Measurements from ENCODE around the gene NOLC1. TPM values are rescaled to one million over a fixed set of nuclear protein-coding genes. Genes with fewer than 3 reads are reported as not detected.

NOLC1 gene
- polyA plus RNA-seq, 1 donor, result 68.3 TPM

DNA sequence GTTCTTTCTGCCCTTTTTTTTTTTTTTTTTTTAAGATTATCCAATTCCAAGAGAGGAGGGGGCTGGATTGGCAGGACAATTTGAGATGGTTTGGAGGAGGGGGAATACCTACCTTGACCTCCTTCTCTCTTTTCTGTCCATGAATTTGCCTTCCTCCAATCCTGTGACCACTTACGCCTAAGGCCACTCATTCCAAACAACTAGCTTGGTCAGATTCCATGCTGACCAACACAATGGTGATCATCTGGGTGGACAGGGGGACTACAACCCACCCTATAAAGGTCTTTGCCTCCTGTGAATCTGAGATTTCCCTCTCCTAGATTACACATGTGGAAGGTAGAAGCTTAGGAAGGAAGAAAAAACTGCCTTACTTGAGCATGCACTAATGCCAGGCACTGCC, 29.7 kb upstream of the NOLC1 start:
- peaks cover 40% of the 10 kb centered on the region for H3K4me1 ChIP-seq (ENCODE audit: control insufficient read depth, insufficient read depth, low read length)
- H3K27me3 ChIP-seq (ENCODE audit: control insufficient read depth, insufficient read depth, low read length), result no peaks in the 10 kb centered on the region
- H3K36me3 ChIP-seq (ENCODE audit: control insufficient read depth, insufficient read depth, low read length), result no peaks in the 10 kb centered on the region
- H3K4me3 ChIP-seq (ENCODE audit: low read length), result no peak overlapping the region
- H3K27ac ChIP-seq (ENCODE audit: low read length), result peak overlapping the region; percentile 90
- DNase-seq, result no peak
- no peaks in the 10 kb centered on the region for H3K9me3 ChIP-seq (ENCODE audit: control insufficient read depth, low read depth, low read length)
- no CpG with 5 or more reads among the region's 1 CpG for WGBS (ENCODE audit: insufficient coverage, low lambda C conversion rate)

DNA sequence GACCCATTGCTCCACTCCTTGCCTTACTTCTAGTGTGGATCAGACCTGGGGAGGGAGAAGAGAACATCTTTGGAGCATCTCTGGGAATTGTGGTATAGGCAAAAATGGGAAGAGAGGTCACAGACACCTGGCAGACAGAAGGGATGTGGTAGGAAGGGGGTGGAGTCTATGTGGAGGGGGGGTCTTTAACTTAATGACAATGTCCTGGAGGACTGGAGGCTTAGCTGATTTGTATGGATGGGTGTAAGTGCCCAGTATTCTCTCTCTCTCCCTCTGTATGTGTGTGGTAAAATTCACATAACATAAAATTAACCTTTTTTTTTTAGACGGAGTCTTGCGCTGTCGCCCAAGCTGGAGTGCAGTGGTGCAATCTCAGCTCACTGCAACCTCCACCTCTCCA, 29.0 kb upstream of the NOLC1 start:
- Histone ChIP-seq H3K4me3 (ENCODE audit: low read length) (no peak overlapping the region), H3K27ac (ENCODE audit: low read length) (no peak overlapping the region), H3K36me3 (ENCODE audit: control insufficient read depth, insufficient read depth, low read length) (no peaks in the 10 kb centered on the region), H3K4me1 (ENCODE audit: control insufficient read depth, insufficient read depth, low read length) (peaks cover 33% of the 10 kb centered on the region), H3K9me3 (ENCODE audit: control insufficient read depth, low read depth, low read length) (no peaks in the 10 kb centered on the region), H3K27me3 (ENCODE audit: control insufficient read depth, insufficient read depth, low read length) (no peaks in the 10 kb centered on the region)
- 100% methylated on average over 1 of the region's 3 CpGs for WGBS (ENCODE audit: insufficient coverage, low lambda C conversion rate)
- DNase-seq, result no peak

GRCh38 chr10:102131286-102132170, 20.7 kb upstream of the NOLC1 start:
- Histone ChIP-seq H3K27ac (ENCODE audit: low read length) (no peak overlapping the region), H3K4me1 (ENCODE audit: control insufficient read depth, insufficient read depth, low read length) (peaks cover 9% of the 10 kb centered on the region), H3K36me3 (ENCODE audit: control insufficient read depth, insufficient read depth, low read length) (no peaks in the 10 kb centered on the region), H3K27me3 (ENCODE audit: control insufficient read depth, insufficient read depth, low read length) (no peaks in the 10 kb centered on the region), H3K4me3 (ENCODE audit: low read length) (no peak overlapping the region), H3K9me3 (ENCODE audit: control insufficient read depth, low read depth, low read length) (no peaks in the 10 kb centered on the region)
- WGBS (ENCODE audit: insufficient coverage, low lambda C conversion rate), result 67% methylated on average over 2 of the region's 8 CpGs
- DNase-seq, result no peak

- H3K9me3 ChIP-seq (ENCODE audit: control insufficient read depth, low read depth, low read length), result no peaks in the 10 kb centered on the region
Measured at GRCh38 chr10:102132193-102132562, 20.0 kb upstream of the NOLC1 start.

GRCh38 chr10:102132563-102133372, 19.4 kb upstream of the NOLC1 start, which contains the start of gene PPRC1:
Gene PPRC1 (plus strand): TSS chr10:102133040. CDS start chr10:102133069, 29 bp downstream.
- no CpG with 5 or more reads among the region's 64 CpGs for WGBS (ENCODE audit: insufficient coverage, low lambda C conversion rate)
- DNase-seq, result peak; percentile 98 to 100
- peak within 1 kb of the TSS; percentile 89 for H3K27ac ChIP-seq (ENCODE audit: low read length)
- no peaks in the 10 kb centered on the region for H3K9me3 ChIP-seq (ENCODE audit: control insufficient read depth, low read depth, low read length)
- H3K27me3 ChIP-seq (ENCODE audit: control insufficient read depth, insufficient read depth, low read length), result no peaks in the 10 kb centered on the region
- H3K4me3 ChIP-seq (ENCODE audit: low read length), result peak within 1 kb of the TSS; percentile 80
- peaks cover 2% of the 10 kb centered on the region for H3K36me3 ChIP-seq (ENCODE audit: control insufficient read depth, insufficient read depth, low read length)
- H3K4me1 ChIP-seq (ENCODE audit: control insufficient read depth, insufficient read depth, low read length), result peaks cover 9% of the 10 kb centered on the region

More at GRCh38 chr10:102132193-102132562, 20.0 kb upstream of the NOLC1 start:
- Histone ChIP-seq H3K4me1 (ENCODE audit: control insufficient read depth, insufficient read depth, low read length) (peaks cover 9% of the 10 kb centered on the region), H3K27me3 (ENCODE audit: control insufficient read depth, insufficient read depth, low read length) (no peaks in the 10 kb centered on the region), H3K27ac (ENCODE audit: low read length) (no peak overlapping the region), H3K4me3 (ENCODE audit: low read length) (peak overlapping the region; percentile 80), H3K36me3 (ENCODE audit: control insufficient read depth, insufficient read depth, low read length) (no peaks in the 10 kb centered on the region)
- DNase-seq, result no peak
- 7% methylated on average over 2 of the region's 8 CpGs for WGBS (ENCODE audit: insufficient coverage, low lambda C conversion rate)

GRCh38 chr10:102133373-102134195, 18.6 kb upstream of the NOLC1 start:
- peak; percentile 65 to 82 for DNase-seq
- Histone ChIP-seq H3K4me1 (ENCODE audit: control insufficient read depth, insufficient read depth, low read length) (peaks cover 9% of the 10 kb centered on the region), H3K9me3 (ENCODE audit: control insufficient read depth, low read depth, low read length) (no peaks in the 10 kb centered on the region), H3K36me3 (ENCODE audit: control insufficient read depth, insufficient read depth, low read length) (peaks cover 10% of the 10 kb centered on the region), H3K27me3 (ENCODE audit: control insufficient read depth, insufficient read depth, low read length) (no peaks in the 10 kb centered on the region), H3K4me3 (ENCODE audit: low read length) (peak overlapping the region; percentile 80), H3K27ac (ENCODE audit: low read length) (peak overlapping the region; percentile 89)
- no CpG with 5 or more reads among the region's 48 CpGs for WGBS (ENCODE audit: insufficient coverage, low lambda C conversion rate)

- WGBS (ENCODE audit: insufficient coverage, low lambda C conversion rate), result no CpG with 5 or more reads among the region's 2 CpGs
- Histone ChIP-seq H3K36me3 (ENCODE audit: control insufficient read depth, insufficient read depth, low read length) (peaks cover 18% of the 10 kb centered on the region), H3K4me3 (ENCODE audit: low read length) (peak overlapping the region; percentile 80), H3K4me1 (ENCODE audit: control insufficient read depth, insufficient read depth, low read length) (peaks cover 9% of the 10 kb centered on the region), H3K9me3 (ENCODE audit: control insufficient read depth, low read depth, low read length) (no peaks in the 10 kb centered on the region), H3K27me3 (ENCODE audit: control insufficient read depth, insufficient read depth, low read length) (no peaks in the 10 kb centered on the region), H3K27ac (ENCODE audit: low read length) (peak overlapping the region; percentile 89)
- no peak for DNase-seq
Measured at GRCh38 chr10:102134416-102134815, 17.8 kb upstream of the NOLC1 start.

GRCh38 chr10:102135956-102136526, 16.1 kb upstream of the NOLC1 start:
- 100% methylated on average over 1 of the region's 7 CpGs for WGBS (ENCODE audit: insufficient coverage, low lambda C conversion rate)
- Histone ChIP-seq H3K9me3 (ENCODE audit: control insufficient read depth, low read depth, low read length) (no peaks in the 10 kb centered on the region), H3K4me3 (ENCODE audit: low read length) (no peak overlapping the region), H3K4me1 (ENCODE audit: control insufficient read depth, insufficient read depth, low read length) (peaks cover 9% of the 10 kb centered on the region), H3K27ac (ENCODE audit: low read length) (no peak overlapping the region), H3K27me3 (ENCODE audit: control insufficient read depth, insufficient read depth, low read length) (no peaks in the 10 kb centered on the region), H3K36me3 (ENCODE audit: control insufficient read depth, insufficient read depth, low read length) (peaks cover 35% of the 10 kb centered on the region)
- no peak for DNase-seq

- WGBS (ENCODE audit: insufficient coverage, low lambda C conversion rate), result no CpG with 5 or more reads among the region's 15 CpGs
- no peak overlapping the region for H3K4me3 ChIP-seq (ENCODE audit: low read length)
- H3K9me3 ChIP-seq (ENCODE audit: control insufficient read depth, low read depth, low read length), result no peaks in the 10 kb centered on the region
- H3K36me3 ChIP-seq (ENCODE audit: control insufficient read depth, insufficient read depth, low read length), result peaks cover 63% of the 10 kb centered on the region
- no peaks in the 10 kb centered on the region for H3K27me3 ChIP-seq (ENCODE audit: control insufficient read depth, insufficient read depth, low read length)
- no peak for DNase-seq
- no peak overlapping the region for H3K27ac ChIP-seq (ENCODE audit: low read length)
- peaks cover 3% of the 10 kb centered on the region for H3K4me1 ChIP-seq (ENCODE audit: control insufficient read depth, insufficient read depth, low read length)
Measured at GRCh38 chr10:102139281-102140110, 12.7 kb upstream of the NOLC1 start.

All from large intestine (tissue), 3 donors.